NCI-H2107 treated with DMSO at 0.1 percent for 48 hours (cell line): Measurements from ENCODE around the gene SPDYE3.
"Not testable (repeated sequence)": the region's sequence is repeated elsewhere in the genome, so short reads cannot be mapped to it uniquely, and the experiment has no call there.

ENCODE experiments used
- DNase-seq: peaks from one replicate; lab custom pipeline; 2025; ENCODE audit not compliant: unreplicated experiment; lab: John Stamatoyannopoulos, UW

SPDYE3 gene

GRCh38 chr7:100348805-100349204 is 41.3 kb downstream of the SPDYE3 start:
- no peak for DNase-seq

GRCh38 chr7:100349757-100350156 is 42.3 kb downstream of the SPDYE3 start:
- no peak for DNase-seq

GRCh38 chr7:100351657-100352058 is 44.2 kb downstream of the SPDYE3 start:
- DNase-seq, result no peak

DNA sequence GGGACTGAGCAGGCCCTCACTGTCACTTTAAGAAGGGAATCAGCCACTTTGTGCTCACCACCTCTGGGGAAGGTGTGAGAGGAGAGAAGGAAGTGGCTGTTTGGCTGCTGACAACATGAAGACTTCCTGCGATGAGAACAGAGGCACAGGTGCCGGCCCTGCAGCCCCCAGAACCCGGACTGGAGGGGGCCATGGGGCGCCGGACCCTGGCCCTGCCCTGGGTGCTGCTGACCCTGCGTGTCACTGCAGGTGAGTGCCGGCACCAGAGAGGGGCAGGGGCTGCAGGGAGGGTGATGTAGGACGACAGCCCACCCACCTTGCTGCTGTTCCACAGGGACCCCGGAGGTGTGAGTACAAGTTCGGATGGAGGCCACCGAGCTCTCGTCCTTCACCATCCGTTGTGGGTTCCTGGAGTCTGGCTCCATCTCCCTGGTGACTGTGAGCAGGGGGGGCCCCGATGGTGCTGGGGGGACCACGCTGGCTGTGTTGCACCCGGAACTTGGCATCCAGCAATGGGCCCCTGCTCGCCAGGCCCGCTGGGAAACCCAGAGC is 44.8 kb downstream of the SPDYE3 start:
- DNase-seq, result not testable (repeated sequence)

- no peak for DNase-seq
Measured at GRCh38 chr7:100352984-100353684, 45.6 kb downstream of the SPDYE3 start.

DNA sequence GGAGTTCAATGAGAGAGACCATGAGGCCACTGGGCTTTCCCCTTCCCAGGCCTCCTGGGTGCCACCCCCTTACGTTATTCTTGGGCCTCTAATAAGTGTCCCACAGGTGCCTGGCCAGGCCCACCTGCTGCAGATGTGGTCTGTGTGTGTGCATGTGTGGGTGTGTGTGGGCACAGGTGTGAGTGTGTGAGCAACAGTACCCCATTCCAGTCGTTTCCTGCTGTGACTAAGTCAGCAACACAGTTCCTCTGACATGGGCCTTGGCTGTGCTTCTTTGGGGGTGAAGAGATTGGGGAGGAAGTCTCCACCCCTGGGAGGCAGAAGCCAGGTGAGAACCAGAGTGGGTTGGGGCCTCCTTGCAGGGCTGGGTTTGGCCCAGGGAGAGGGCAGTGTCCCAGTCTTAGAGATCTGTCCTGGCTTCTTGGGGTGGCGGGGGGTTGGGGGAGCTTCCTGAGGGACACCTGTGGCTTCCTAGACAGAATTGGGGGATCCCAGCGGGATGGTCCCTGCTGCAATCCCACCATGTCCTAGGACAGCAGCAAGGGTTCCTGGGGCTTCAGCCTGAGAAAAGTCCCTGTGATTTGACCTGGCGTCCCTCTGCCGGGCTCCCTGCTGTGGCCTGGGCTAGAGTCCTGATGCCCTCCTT is 46.3 kb downstream of the SPDYE3 start:
- DNase-seq, result no peak

GRCh38 chr7:100356416-100357068 is 49.0 kb downstream of the SPDYE3 start:
- DNase-seq, result no peak

DNA sequence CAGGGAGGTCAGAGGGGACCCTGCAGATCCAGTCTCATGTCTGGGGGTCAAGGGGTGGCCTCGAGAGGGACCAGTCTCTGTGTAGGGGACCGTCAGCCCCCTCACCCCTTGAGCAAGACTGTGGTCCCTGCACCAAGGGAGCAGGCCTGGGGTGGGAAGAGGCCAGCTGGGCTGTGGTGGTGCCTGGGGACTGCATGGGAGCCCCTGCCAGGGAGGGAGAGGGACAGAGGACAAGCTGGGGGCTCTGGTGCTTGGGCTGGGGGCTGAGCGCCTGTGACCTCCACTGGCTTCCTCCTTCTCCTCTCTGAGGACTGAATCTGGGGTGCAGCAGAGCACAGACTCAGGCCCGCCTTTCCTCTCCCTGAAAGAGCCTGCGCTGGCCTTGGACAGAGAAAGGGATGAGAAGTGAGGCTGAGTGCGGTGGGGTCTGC is 49.6 kb downstream of the SPDYE3 start:
- no peak for DNase-seq

DNA sequence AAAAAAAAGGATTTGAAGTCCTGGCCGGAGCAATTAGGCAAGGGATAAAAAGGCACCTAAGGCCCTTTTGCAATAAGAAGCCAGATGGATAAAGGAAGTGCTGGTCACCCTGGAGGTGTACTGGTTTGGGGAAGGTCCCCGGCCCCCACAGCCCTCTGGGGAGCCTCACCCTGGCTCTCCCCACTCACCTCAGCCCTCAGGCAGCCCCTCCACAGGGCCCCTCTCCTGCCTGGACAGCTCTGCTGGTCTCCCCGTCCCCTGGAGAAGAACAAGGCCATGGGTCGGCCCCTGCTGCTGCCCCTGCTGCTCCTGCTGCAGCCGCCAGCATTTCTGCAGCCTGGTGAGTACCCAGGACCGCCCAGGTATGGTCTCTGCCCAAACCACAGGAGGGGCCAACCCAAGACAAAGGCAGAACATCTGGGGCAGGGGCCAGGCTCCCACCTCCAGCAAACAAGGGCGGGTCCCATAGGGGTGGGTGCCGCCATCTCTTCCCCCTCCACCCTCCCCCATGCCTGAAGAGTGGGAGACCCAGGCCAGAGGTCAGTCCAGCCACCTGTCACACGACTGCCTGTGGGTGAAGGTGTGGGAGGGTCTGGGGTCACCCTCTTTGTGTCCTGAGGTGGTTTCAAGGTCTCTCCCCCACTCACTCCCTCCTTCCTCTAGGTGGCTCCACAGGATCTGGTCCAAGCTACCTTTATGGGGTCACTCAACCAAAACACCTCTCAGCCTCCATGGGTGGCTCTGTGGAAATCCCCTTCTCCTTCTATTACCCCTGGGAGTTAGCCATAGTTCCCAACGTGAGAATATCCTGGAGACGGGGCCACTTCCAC is 50.7 kb downstream of the SPDYE3 start, which contains the start of gene PILRB:
Gene PILRB, plus strand, starts transcription at position 91 of the 830 bp plus-strand sequence. Its CDS starts 186 bp downstream, at position 277.
- DNase-seq, result no peak

DNA sequence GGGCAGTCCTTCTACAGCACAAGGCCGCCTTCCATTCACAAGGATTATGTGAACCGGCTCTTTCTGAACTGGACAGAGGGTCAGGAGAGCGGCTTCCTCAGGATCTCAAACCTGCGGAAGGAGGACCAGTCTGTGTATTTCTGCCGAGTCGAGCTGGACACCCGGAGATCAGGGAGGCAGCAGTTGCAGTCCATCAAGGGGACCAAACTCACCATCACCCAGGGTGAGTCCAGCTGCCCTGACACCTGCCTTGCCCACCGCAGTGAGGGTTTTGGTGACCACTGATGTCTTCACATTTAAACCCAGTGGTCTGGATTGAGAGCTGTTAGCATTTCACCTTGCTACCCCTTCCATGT is 51.3 kb downstream of the SPDYE3 start:
- DNase-seq, result no peak

DNA sequence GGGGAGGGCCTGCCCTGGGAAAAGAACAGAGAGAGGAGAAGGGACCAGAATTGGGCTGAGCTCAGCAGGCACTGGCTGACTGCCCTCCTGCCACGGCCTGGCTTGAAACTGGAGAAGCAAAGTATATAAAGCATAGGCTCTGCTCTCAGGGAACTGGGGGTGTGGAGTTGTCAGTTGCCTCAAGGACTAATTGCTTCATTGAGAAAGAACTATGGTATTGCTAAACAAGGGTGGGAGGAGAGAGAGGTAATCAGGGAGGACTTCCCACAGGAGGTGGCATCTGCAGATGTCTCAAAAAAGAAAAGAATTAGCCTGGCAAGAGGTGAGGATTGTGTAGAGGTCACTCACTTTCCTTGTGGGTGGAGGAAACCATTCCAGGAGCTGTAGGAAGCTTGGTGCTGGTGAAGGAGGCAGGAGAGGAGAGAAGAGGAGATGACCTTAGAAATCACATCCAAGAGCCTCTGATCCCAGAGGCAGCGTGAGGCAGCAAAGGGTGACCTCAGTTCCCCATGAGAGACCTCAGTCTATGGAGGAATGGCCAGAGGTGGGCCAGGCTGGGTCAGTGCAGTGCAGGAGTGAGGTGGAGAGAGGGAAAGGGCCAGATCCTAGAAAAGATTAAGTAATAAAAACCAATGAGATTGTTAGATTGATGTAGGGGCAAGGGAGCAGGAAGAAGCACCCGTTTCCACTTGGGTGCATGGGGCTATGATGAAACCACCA is 52.8 kb downstream of the SPDYE3 start:
- DNase-seq, result no peak

DNA sequence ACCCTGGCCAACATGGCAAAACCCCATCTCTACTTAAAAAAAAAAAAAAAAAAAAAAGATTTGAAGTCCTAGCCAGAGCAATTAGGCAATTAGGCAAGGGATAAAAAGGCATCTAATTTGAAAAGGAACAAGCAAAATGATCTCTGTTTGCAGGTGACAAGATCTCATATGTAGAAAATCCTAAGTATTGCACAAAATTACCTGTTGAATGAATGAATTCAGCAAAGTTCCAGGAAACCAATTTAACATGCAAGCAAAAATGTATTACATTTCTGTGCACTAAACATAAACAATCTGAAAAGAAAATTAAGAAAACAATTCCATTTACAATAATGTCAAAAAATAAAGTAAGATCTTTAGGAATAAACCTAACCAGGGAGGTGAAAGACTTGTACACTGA is 55.6 kb downstream of the SPDYE3 start:
- no peak for DNase-seq

DNA sequence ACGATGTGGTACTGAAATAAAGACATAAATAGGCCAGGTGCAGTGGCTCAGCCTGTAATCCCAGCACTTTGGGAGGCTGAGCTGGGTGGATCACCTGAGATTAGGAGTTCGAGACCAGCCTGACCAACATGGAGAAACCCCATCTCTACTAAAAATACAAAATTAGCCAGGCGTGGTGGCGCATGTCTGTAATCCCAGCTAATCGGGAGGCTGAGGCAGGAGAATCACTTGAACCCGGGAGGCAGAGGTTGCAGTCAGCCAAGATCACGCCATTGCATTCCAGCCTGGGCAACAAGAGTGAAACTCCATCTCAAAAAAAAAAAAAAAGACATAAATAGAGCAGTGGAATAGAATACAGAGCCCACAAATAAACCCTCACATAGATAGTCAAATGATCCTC is 56.3 kb downstream of the SPDYE3 start:
- DNase-seq, result not testable (repeated sequence)

DNA sequence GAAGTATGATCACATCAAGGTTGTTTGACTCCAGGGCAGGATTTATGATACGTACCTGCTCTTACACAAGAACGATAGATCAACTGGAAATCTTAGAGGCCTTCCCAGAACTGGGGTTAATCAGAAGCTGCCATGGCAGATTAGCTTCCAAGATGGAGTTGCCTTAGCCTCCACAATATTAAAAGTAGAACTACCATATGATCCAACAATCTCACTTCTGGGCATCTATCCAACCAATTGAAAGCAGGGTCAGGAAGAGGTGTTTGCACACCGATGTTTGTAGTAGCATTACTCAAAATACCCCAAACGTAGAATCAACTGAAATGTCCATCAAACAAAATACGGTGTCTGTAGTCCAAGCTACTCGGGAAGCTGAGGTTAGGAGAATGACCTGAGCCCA is 57.0 kb downstream of the SPDYE3 start:
- DNase-seq, result no peak

DNA sequence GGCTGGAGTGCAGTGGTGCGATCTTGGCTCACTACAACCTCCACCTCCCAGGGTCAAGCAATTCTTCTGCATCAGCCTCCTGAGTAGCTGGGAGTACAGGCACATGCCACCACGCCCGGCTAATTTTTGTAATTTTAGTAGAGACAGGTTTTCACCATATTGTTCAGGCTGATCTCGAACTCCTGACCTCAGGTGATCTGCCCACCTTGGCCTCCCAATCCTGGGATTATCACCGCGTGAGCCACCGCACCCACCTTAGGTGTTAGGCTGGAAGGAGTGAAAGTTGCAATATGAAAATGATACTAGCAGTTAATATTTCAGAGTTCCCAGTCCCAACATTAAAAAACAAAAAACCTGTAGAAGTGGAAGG is 58.5 kb downstream of the SPDYE3 start:
- not testable (repeated sequence) for DNase-seq

DNA sequence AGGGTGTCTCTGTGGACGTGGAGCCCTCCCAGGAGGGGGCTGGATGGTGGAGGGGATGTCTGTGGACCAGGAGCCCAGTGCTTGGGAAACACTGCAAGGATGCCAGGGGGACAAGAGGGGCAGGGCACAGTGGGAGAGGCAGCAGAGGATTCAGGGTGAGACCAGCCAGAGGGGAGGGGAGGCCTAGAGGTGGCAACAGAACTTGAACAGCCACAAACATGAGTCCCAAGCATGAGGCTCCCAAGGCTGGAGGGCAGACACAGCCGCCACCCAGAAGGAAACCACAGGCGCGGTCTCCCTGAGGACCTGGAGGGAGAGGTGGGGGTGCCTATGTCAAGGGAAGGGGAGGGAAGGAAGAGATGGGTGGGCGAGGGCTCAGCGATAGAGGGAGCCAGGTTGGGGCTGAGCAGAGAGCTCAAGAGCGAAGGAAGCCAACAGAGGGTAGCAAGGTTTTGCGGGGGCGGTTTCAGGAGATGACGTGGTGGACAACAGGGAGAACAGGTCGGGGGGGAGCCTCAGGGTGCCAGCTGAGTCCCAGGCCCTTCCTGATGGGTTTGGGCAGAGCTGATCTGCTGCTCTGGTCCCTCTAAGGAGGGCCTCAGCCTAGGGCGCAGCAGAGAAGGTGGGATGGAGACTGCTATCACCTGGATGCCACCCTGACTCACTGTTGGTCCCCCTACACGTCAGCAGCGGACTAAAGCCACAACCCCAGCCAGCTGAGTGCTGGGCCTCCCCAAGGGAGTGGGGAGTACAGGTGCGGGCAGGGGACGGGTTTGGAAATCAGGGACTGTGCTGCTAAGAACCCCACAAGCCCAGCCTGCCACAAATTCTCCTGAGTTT is 59.1 kb downstream of the SPDYE3 start:
- DNase-seq, result no peak

DNA sequence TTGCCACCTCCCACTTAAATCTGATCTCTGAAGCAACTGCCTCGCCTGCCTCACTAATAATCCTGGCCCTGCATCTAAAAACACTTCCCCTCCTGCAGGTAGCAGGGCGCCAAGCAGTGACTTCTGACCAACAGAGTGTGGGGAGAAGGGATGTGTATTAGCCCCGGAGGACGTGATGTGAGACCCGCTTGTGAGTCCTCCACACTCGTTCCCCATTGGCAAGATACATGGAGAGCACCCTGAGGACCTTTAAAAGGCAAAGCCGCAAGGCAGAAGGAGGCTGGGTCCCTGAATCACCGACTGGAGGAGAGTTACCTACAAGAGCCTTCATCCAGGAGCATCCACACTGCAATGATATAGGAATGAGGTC is 59.7 kb downstream of the SPDYE3 start:
- no peak for DNase-seq

GRCh38 chr7:100367676-100368613 is 60.4 kb downstream of the SPDYE3 start:
- no peak for DNase-seq

DNA sequence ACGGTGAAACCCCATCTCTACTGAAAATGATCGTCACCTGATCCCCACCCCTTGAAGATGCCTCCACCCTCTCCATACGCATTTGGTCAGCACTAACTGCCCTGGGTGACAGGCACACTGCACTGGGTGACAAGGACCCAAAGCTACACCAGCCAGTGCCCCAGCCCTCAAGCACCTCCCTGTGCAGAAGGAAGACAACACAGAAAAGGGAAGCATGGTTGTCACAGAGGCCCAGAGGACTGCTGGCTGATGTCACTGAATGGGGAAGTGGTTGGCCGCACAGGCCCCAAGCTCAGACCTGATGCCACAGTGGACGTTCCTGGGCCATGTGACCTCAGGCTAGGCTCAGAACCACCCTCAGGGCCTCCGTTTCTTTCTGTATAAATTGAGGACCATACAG is 61.6 kb downstream of the SPDYE3 start:
- no peak for DNase-seq
